Medulla oblongata (tissue), 1 donor: ENCODE results near the gene RAPGEF1.
"Not testable (repeated sequence)": the region's sequence is repeated elsewhere in the genome, so short reads cannot be mapped to it uniquely, and the experiment has no call there.

Experiments
- DNase-seq: peaks from one replicate; pipeline ENCODE4 v3.0.0-alpha.2; 2015; ENCODE audit errors: extremely low spot score

RAPGEF1 gene

DNA sequence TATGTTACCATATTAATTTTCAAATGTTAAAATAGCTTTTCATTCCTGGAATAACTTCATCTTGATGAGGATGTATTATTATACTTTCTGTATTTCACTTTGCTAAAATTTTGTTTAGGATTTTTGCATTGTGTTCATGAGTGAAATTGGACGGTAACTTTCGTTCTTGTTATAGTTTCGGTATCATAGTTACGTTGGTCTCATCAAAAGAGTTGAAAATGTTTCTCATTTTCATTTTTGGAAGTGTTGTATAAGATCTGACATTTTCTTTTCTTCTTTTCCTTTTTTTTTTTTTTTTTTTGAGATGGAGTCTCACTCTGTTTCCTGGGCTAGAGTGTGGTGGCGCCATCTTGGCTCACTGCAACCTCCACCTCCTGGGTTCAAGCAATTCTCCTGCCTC is 174.5 kb downstream of the RAPGEF1 start:
- no peak for DNase-seq

DNA sequence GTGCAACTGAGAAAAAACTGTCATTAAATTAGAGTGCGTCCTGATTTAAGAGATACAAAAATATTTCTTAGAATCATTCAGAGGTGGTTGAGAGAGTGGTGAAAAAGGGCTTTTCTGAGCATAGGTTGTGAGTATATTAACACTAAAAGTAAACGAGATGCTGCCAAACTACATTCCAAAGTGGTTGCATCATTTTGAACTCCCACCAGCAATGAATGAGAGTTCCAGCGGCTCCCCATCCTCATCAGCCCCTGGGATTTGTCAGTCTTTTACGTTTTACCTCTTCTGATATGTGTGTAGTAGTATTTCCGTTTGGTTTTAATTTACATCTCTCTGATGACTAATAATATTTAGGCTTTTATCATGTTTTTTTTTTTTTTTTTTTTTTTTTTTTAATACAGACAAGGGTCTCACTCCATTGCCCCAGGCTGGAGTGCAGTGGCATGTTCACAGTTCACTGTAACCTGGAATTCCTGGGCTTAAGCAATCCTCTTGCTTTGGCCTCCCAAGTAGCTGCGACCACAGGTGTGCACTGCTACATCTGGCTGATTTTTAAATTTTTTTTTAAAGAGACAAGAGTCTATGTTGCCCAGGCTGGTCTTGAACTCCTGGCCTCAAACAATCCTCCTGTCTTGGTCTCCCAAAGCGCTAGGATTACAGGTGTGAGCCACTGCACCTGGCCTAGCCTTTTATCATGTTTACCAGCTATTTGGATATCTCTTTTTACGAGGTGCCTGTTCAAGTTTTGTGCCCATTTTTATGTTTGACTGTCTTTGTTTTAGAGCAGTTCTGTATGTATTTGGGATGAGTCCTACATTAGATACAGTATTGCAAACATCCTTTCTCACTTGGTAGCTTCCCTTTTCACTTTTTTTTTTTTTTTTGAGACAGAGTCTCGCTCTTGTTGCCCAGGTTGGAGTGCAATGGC is 177.6 kb downstream of the RAPGEF1 start:
- DNase-seq = no peak

DNA sequence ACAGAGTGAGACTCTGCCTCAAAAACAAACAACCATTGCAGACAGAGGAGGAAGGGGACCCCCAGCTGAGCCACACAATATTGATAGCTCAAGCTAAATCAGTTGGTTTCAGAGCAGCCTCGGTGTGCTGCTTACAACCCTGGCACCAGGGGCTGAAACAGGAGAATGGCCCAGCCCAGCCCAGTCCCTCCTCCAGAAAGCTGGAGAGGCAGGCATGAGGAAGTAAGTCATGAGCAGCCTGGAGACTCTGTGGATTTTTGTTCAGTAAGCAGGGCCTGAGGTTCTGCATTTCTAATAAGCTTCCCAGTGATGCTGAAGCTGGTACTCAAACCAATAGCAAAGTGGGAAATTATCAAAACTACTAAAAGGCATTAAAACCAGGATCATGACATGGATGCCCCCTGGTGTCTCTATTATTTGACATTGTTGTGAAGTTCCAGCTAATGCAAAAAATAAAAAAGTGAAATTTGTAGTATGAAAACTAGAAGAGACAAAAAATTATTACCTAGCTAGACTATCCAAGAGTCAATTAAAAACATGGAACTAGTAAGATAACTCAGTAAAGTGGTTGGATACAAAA is 180.4 kb downstream of the RAPGEF1 start:
- no peak for DNase-seq

DNA sequence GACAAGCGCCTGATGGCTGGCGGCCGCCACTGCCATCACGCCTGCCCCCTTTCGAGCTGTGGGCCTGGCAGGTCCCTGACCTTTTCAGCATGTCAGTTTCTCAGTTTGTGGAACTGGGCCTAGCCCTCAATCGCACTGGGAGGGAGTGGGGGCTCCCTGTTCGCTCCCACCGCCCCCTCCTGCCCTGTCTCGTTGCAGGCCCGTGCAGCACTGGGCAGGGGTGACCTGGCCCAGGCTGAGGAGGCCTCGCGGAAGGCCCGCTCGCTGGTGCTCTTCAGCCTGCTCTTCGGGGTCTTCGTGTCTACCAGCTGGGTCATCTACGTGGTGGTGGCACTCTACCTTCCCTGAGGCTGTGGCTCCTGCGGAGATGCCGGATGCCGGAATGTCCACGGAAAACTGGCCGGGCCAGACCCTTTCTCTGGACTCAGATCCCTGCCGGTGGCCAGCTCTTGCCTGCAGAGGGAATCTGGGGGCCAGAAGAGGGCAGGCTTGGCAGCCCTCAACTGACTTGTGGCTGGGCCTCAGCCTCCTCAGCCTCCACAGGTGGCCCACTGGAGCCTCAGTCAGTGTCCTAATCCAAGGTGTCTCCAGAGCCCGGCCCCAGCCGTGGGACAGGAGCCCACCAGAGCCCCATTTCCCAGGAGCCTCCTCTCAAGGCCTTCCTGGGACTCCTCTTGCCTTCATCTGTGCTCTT is 181.9 kb downstream of the RAPGEF1 start:
- DNase-seq = no peak

DNA sequence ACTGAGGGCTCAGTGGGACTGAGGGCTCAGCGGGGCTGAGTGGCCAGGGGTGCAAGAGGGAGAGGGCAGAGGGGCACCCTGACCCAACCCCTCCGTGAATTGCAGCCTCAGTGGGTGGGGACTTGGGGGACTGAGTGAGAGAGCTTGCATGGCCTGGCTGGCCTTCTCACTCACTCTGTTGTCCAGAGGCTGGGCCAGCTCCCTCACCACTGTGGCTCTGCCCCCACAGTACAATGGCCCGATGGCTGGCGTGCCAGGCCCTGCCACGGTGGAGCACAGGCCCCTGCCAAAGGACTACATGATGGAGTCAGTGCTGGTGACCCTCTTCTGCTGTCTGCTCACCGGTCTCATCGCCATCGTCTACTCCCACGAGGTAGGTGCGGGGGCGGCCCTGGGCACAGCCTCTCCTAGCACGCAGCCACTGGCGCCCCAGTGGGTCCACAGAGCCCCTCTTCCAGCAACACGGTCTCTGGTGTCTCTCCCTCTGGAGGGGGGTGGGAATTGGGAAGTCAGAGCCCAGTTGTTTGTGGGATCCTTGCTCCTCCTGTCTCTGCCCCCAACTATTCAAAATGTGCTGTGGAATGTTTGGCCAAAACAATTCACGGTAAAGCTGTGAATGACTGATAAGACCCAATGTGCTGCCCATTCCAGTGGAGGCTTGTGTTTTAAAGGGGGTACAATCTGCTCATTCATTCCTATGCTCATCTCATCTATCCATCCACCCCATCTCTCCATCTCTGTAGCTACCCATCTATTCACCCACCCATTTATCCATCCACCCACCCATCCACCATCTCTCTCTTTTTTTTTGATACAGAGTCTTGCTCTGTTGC is 183.8 kb downstream of the RAPGEF1 start:
- no peak for DNase-seq

DNA sequence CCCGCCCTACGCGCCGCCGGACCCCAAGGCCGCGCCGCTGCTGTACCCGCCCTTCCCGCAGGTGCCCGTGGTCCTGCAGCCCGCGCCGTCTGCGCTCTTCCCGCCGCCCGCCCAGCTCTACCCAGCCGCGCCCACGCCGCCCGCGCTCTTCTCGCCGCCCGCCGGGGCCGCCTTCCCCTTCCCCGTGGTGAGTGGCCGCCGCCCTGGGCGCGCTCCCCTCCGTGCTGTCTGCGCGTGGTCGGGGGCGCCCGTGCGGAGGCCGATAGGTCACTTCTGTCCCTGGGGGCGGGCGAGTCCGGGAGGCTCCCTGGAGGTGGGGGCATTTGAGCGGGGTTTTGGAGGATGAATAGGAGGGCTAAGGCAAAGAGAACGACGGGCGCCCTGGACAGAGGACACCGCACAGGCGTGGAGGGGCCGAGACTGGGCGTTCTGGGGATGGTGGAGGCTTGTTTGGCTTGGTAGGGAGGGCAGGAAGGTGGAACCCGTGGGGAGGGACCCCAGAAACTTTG is 185.0 kb downstream of the RAPGEF1 start:
- no peak for DNase-seq

DNA sequence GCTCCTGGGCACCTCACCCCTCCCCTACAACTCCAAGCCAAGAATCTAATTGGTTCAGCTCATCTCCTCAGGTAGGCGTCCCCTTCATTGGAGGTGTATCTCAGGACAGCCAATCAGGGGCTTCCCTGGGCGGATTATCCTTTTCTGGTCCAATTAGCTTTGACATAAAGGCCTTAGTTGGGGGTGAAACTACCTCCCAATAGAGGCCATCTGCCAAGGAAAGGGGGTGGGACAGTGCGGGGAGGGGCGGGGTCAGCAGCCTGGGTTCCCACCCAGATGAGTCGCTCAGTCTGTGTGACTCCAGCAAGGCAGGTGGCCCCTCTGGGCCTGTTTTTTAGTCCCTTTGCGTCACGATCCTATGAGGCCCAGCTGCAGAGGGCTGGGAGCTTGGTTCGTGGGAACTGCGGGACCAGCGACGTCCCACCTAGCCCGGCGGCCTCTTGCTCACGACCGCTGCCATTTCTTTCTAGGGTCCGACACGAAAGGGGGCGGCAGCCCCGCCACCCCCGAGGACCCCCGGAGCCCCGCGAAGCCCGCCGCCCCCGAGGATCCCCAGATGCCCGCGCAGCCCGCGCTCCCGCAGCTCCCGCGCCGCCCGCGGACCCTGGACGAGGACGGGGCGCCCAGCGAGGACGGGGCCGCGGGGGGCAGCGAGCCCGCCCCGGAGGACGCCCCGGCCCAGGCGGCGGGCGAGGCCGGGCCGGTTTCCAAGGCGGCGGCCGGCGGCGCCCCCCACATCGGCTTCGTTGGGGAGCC is 185.6 kb downstream of the RAPGEF1 start:
- DNase-seq = no peak

DNA sequence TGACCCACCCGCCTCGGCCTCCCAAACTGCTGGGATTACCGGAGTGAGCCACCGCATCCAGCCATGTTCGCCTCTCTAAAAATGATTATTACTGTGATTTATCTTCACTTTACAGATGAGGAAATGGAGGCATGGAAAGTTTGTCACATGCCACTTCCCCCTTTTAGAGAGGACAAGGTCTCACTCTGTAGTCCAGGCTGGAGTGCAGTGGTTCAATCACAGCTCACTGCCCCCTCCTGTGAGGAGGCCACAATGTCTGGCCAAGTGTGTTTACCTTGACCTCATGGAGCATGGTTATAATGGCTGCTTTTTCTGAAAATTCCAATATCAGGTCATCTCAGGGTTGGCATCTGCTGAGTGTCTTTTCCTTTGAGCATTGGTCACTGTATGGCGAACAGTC is 187.8 kb downstream of the RAPGEF1 start:
- no peak for DNase-seq

DNA sequence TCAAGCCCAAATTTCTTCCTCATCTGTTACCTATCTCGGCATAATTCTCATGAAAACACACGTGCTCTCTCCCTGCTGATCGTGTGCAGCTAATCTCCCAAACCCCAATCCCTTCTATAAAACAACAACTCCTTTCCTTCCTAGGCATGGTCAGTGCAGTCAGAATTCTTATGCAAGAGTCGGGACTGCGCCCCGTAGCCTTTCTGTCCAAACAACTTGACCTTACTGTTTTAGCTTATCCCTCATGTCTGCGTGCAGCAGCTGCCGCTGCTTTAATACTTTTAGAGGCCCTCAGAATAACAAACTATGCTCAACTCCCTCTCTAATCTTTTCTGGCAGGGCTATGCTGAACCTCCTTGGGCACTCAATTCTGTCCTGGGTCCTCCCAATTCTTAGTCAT is 189.4 kb downstream of the RAPGEF1 start:
- not testable (repeated sequence) for DNase-seq

DNA sequence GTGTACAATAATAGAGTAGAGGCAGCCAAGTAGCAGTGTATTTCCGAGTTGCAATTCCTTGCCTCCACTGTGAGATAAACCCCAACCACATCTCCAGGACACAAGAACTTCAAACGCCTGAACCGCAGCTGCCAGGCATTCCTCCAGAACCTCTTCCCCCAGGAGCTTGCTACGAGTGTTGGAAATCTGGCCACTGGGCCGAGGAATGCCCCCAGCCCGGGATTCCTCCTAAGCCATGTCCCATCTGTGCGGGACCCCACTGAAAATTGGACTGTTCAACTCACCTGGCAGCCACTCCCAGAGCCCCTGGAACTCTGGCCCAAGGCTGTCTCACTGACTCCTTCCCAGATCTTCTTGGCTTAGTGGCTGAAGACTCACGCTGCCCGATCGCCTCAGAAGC is 190.7 kb downstream of the RAPGEF1 start:
- DNase-seq = not testable (repeated sequence)

DNA sequence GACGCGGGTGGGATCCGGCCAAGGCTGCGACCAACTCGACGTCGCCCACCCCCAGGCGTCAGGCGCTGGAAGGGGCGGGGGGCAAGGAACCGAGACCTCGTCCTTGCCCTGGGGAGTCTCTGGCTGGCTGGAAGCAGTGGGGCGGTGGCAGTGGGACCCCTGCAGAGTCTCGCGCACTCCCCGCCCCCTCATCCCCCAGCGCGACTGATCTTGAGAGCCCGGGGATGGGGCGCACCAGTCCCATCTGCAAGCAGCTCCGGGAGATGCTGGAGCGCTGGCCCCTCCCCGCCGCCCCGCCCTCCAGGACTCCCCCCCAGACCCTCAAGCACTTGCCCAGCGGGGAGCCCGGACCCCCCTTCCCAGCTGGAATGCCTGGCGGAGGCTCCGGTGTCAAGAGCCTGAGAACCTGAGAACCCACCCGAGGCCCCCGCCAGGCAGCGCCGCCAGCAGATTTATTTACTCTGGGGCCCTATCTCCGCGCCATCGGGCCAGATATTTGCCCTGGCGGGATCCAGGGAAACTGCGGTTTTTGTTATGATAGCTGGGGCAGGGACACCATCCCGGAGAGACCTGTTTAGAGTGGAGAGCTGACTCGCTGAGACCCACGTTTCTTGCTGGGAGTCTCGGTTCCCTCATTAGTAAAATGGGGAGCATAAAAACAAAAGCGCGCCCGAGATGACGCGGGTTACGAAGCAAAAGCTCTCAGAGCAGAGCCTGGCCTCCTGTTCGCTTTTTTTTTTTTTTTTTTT is 193.4 kb downstream of the RAPGEF1 start:
- no peak for DNase-seq

DNA sequence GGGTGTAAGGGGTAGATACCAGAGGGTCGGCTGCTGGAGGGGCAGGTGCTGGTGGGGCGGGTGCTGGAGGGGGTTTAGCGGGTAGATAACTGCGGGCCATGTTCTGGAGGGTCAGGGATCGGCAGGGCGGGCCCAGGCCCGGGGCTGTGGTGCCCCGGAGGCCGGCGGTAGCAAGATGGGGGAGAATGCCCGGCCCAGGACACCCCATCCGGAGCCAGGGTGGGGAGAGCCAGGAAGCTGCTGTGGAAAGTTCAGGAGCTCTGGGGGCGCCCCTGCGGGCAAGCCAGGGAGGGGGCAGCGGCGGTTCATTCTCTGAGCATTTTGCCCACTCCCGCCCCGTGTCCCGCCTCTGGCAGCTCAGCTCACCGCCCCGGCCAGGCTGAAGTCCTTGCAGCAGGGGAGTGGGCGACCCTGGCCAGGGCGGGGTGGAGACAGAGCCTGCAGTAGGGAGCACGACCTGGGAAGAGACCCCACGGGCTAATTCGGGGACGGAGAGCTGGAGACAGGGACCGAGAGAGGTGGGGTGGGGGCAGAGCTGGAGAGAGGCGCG is 194.0 kb downstream of the RAPGEF1 start:
- DNase-seq = no peak

DNA sequence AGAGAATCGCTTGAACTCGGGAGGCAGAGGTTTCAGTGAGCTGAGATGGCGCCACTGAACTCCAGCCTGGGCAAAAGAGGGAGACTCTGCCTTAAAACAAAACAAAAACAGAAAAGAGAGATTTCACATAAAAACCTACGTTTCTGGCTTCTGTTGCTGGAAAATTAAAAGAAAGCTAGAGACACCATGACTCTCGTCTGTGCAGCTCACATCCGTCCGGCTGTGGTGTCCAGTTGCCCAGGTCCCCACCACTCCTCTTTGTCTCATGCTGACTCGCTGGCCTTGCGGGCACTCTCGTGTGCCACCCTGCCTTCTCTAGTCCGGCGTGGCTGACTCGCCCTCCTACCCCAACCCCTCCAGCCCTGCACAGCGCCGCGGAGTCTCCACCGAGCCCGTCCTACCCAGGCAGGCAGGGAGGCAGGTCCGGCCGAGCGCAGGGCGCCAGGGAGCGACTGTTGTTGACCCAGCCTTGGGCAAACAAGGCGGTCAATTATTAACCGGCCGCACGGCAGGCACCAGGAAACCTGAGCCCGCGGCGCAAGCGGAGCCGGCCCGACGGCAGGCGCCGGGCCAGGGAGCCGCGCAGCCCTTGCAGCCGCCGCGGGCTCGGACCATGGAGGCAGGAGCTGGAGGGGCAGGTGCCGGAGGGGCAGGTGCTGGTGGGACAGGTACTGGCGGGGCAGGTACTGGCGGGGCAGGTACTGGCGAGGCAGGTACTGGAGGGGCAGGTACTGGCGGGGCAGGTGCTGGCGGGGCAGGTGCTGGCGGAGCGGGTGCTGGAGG is 194.7 kb downstream of the RAPGEF1 start, which contains the start of gene PRRT1B:
PRRT1B (plus strand) TSS at position 521 of the 783 bp plus-strand sequence; CDS start at position 614, 93 bp downstream.
- DNase-seq = no peak

DNA sequence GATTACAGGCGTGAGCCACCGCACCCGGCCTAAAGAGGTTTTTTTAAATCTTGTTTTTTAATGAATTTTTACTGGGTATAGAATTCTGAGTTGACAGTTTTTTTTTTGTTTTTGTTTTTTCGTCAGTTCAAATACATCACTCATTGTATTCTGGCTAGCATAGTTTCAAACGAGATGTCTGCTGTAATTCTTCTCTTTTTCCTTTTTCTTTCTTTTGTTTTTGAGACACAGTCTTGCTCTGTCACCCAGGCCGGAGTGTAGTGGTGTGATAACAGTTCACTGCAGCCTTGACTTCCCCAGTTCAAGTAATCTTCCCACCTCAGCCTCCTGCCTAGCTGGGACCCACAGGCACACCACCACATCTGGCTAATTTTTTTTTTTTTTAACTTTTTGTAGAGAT is 196.7 kb downstream of the RAPGEF1 start:
- no peak for DNase-seq

DNA sequence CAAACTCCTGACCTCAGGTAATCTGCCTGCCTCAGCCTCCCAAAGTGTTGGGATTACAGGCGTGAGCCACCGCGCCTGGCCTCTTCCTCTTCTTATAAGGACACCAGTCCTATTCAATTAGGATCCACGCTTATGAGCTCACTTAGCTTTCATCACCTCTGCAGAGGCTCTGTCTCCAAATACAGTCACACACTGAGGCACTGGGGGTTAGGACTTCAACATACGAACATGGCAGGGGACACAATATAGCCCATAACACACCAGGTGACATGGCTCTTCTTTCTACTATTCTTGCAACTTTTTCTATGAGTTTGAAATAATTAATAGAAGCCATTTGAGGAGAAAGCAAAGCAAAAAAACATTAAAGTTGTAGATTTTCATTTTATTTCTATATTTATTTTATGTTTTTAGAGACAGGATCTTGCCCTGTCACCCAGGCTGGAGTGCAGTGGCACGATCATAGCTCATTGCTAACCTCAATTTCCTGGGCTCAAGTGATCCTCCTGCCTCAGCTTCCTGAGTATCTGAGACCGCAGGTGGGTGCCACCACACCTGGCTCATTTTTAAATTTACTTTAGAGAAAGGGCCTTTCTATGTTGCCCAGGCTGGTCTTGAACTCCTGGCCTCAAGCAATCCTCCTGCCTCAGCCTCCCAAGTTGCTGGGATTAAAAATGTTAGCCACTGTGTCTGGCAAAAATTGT is 200.5 kb downstream of the RAPGEF1 start:
- no peak for DNase-seq

DNA sequence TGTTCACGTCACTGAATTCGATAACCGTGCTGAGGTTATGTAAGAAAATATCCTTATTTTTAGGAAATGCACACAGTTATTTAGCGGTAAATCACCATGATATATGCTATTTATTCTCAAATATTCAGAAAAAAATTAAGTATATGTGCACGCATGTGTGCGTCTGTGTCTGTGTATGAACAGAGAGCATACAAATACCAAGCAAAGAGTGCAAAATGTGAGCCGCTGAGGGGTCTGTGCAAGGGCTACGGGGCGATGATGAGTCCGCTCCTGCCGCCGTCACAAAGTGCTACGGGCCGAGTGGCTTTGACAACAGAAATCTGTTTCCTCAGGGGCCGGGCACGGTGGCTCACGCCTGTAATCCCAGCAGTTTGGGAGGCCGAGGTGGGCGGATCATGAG is 201.9 kb downstream of the RAPGEF1 start:
- DNase-seq = no peak

DNA sequence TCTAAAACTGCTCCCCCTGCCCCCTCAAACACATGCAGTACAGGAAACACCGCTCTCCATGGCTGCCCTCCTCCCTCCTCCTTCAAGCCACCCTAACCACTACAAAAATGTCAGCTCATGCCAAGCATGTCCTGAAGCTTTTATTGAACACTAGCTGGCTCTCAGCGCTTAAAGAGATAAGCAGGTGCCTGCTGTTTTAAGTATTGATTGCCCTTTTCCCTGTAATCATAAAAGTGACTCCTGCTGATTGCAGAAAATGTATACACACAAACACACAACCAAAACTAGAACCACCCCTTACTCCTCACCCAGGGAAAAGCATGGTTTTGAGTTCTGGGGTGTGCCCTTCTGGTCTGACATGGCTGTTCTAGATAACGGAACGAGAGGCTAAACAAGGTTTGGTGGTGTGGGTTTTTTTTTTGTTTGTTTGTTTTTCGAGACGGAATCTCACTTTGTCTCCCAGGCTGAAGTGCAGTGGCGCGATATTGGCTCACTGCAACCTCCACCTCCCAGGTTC is 205.1 kb downstream of the RAPGEF1 start:
- DNase-seq = no peak
